ENCODE data around the gene RBM23. TPM values are rescaled to one million over a fixed set of nuclear protein-coding genes. Genes with fewer than 3 reads are reported as not detected.

RBM23 gene
- total and polyA plus RNA-seq, 9 of the 15 experiments (the other 6 are each of a cell fraction or from before 2014, with no cell fraction given), result 46.0 to 102 (median 58.5) TPM

- no peak for TF ChIP-seq IFI16 (CRISPR knock-in tag; IDR thresholded peaks at IDR 0.05)
- TF ChIP-seq HDGF (IDR thresholded peaks at IDR 0.05), result no peak
- TF ChIP-seq SIRT6 (IDR thresholded peaks at IDR 0.05; ENCODE audit: low read depth, low read length), result no peak
- peak; percentile 87 for TF ChIP-seq NEUROD1 (IDR thresholded peaks at IDR 0.05; ENCODE audit: borderline replicate concordance, low read depth, low read length, partially characterized antibody)
- peak; percentile 62; the same call in 1 of the 2 replicates for TF ChIP-seq POLR2AphosphoS5 (IDR thresholded peaks at IDR 0.05; ENCODE audit: control insufficient read depth, insufficient read depth, low read depth, low read length)
- no peak for TF ChIP-seq PBX2 (CRISPR knock-in tag; IDR thresholded peaks at IDR 0.05; ENCODE audit: low read depth)
- TF ChIP-seq PBX2 (tag; conservative IDR thresholded peaks at IDR 0.05; ENCODE audit: low read depth), result no peak
- TF ChIP-seq CREB3L1 (IDR thresholded peaks at IDR 0.05; ENCODE audit: borderline replicate concordance, low read depth), result 0 out of 2 replicates have a peak, but pooled peaks have one; percentile 12
- TF ChIP-seq E2F3 (CRISPR knock-in tag; IDR thresholded peaks at IDR 0.05), result no peak
- 0 out of 4 replicates have a peak, but pooled peaks of 1 of the 2 experiments have one; percentile 23 for TF ChIP-seq HDAC1 (IDR thresholded peaks at IDR 0.05)
- no peak for TF ChIP-seq KDM2B (CRISPR knock-in tag; IDR thresholded peaks at IDR 0.05)
- no peak for TF ChIP-seq BCOR (IDR thresholded peaks at IDR 0.05)
- no peak for TF ChIP-seq HMGN3 (IDR thresholded peaks at IDR 0.05; ENCODE audit: borderline replicate concordance, extremely low read depth, insufficient read length, low read depth, low read length)
- peak in 1 of 2 experiments; percentile 93; a peak in 2 of 4 replicates for TF ChIP-seq CSDE1 (IDR thresholded peaks at IDR 0.05)
- TF ChIP-seq REST (IDR thresholded peaks at IDR 0.05; ENCODE audit: borderline replicate concordance), result no peak
- TF ChIP-seq REST (CRISPR knock-in tag; IDR thresholded peaks at IDR 0.05; ENCODE audit: low read depth), result 0 out of 2 replicates have a peak, but pooled peaks have one; percentile 31
Observed at GRCh38 chr14:22886500-22887259, 32.3 kb downstream of the RBM23 start (continued).

All from K562 (cell line).